ENCODE results near the gene STAB2.

The STAB2 gene

DNA sequence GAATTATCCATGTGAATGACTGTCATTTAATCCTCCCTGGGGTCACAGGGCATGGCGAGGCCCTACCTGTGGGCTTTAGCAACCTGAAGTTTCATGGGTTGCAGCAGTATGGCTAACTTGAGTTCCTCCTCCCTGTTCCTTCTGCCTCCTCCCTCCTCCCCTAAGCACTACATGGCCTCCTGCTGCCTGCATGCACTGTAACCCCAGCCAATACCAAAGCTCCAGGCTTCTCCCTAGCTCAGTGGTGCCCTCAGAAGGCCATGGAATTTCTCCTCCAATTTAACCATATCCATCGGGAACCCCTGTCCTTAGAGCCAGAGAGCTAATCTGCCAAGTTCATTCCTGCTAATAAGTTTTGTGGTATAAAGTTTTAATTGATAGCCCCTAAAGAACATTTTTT is 158.9 kb downstream of the STAB2 start:
- DNase-seq (ENCODE audit: low read depth in 2 of 2): no peak

GRCh38 chr12:103748002-103748401 is 160.9 kb downstream of the STAB2 start:
- no peak for DNase-seq (ENCODE audit: low read depth in 2 of 2)

GRCh38 chr12:103748875-103749274 is 161.8 kb downstream of the STAB2 start:
- no peak for DNase-seq (ENCODE audit: low read depth in 2 of 2)

GRCh38 chr12:103751171-103751570 is 164.1 kb downstream of the STAB2 start:
- no peak for DNase-seq (ENCODE audit: low read depth in 2 of 2)

- no peak for DNase-seq (ENCODE audit: low read depth in 2 of 2)
Observed at GRCh38 chr12:103751600-103751999, 164.5 kb downstream of the STAB2 start.

DNA sequence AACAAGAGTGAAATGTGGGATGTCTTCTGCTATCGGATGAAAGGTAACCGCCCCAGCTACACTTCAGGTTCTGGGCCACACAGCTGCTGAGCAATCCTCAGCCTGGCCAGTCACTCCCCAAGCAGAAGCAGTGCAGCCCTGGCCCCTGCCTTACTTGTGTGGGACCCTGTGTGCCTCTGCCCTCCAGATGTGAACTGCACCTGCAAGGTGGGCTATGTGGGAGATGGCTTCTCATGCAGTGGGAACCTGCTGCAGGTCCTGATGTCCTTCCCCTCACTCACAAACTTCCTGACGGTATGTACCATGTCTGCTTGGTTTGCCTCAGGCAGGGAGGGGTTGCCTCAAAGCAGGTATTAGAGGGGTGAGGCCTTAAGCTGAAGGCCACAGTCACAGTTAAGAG is 168.4 kb downstream of the STAB2 start:
- no peak for DNase-seq (ENCODE audit: low read depth in 2 of 2)

DNA sequence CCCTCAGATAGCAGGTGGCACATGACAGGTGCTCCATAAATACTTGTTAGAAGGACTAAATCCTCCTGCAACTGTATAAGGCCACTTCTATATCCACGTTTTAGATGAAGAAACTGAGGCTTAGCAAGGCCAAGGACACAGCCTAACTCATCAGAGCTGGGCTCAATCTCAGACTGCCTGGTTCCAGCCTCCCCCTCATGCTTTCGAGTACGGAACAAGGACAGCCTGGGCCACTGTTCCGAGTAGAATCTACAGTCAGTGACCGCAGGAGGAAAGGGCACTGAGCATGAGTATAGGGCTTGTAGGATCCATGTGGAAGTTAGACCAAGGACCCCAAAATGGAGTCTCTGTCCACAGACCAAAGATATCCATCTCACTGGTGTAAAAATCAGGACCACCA is 169.4 kb downstream of the STAB2 start:
- no peak for DNase-seq (ENCODE audit: low read depth in 2 of 2)

DNA sequence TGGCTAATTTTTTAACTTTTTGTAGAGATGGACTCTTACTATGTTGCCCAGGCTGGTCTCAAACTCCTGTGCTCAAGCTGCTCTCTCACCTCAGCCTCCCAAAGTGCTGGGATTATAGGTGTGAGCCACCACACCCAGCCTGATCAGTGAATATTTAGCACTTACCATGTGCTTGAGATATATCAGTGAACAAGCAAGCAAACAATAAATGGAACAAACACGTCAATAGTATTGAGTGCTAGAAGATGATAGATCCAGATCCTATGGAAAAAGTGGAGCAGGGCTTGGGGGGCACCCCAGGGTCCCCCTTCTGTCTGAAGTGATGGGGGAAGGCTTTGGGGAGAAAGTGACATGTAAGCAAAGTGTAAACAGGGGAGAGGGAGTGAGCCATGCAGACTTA is 170.2 kb downstream of the STAB2 start:
- DNase-seq (ENCODE audit: low read depth in 2 of 2): no peak

GRCh38 chr12:103758310-103759089 is 171.4 kb downstream of the STAB2 start:
- no peak for DNase-seq (ENCODE audit: low read depth in 2 of 2)

- DNase-seq (ENCODE audit: low read depth in 2 of 2): no peak
Observed at GRCh38 chr12:103762473-103762872, 175.4 kb downstream of the STAB2 start.

- no peak for DNase-seq (ENCODE audit: low read depth in 2 of 2)
Observed at GRCh38 chr12:103765322-103765721, 178.2 kb downstream of the STAB2 start.

- no peak for DNase-seq (ENCODE audit: low read depth in 2 of 2)
Observed at GRCh38 chr12:103766028-103766427, 179.0 kb downstream of the STAB2 start.

DNA sequence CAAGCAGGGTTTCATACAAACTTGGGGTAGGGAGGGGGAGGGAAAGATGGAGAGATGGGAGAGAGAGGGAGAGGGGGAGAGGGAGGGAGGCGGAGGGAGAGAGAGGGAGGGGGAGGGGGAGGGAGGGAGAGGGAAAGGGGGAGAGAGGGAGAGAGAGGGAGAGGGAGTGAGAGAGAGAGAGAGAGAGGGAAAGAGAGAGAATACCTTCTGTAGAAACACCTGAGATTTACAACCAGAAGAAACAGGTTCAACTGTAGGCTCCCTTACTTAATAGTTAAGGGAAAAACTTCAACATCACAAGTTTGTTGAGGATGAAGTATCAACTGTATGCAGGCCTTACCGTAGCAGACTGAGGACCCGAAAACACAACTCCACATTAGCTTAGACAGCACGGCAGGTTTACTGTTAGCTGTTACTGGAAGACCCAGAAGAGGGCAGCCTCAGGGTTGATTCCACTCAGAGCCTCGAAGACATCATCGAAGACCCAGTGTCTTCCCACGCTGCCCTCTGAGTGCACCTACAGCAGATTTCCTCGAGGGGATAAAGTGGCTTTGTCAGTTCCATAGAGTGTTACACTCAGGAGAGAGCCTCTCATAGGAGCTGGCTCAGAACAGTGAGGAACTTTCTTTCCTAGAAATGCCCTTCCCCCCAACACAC is 181.5 kb downstream of the STAB2 start:
- DNase-seq (ENCODE audit: low read depth in 2 of 2): no peak

- DNase-seq (ENCODE audit: low read depth in 2 of 2): no peak
Observed at GRCh38 chr12:103769240-103769945, 182.3 kb downstream of the STAB2 start.

GRCh38 chr12:103771466-103771865 is 184.4 kb downstream of the STAB2 start:
- DNase-seq (ENCODE audit: low read depth in 2 of 2): no peak

- DNase-seq (ENCODE audit: low read depth in 2 of 2): no peak
Observed at GRCh38 chr12:103772367-103773108, 185.5 kb downstream of the STAB2 start.

- DNase-seq (ENCODE audit: low read depth in 2 of 2): no peak
Observed at GRCh38 chr12:103773109-103773910, 186.2 kb downstream of the STAB2 start.

GRCh38 chr12:103774977-103775560 is 188.0 kb downstream of the STAB2 start:
- no peak for DNase-seq (ENCODE audit: low read depth in 2 of 2)

GRCh38 chr12:103778781-103779180 is 191.7 kb downstream of the STAB2 start:
- DNase-seq (ENCODE audit: low read depth in 2 of 2): no peak

DNA sequence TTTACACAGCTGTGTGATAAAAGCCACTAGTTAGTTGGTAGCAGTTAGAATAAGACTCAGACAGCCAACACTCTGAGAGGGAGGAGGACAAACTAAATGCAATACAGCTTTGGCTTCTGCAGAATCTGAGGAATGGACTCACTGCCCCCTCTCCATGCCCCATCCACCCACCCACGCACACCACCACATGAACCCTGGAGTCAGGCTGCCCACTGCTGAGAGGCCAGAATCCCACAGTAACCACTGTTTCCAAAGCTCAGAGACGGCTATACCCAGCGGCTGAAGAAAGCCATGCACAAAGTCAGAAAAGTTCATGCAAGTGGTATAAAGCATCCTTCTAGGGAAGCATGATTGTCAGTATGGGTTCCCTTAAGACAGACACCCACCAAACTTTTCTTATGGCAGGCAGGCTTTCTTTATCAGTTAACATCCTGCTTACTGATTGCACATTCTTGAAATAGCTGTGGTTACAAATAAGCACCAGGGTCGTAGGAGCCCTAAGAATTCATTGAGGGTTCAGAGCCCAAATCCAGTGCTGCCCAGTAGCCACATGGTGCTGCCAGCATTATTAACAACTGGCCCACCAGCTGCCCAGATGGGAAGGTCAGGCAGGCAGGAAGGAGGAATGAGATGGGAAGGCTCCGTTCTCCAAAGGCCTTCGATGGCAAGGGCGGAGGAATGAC is 192.5 kb downstream of the STAB2 start:
- no peak for DNase-seq (ENCODE audit: low read depth in 2 of 2)
